ENCODE data around the gene CHDH.

CHDH gene

GRCh38 chr3:53803124-53803815, 42.9 kb downstream of the CHDH start:
- no peaks in the 10 kb centered on the region for H3K79me1 ChIP-seq (ENCODE audit: low read depth, low read length)
- no CpG with 5 or more reads among the region's 18 CpGs for WGBS, 2 donors (ENCODE audit: extremely low coverage in 2 of 2, insufficient read length in 2 of 2, insufficient replicate concordance in 1 of 2)
- peak overlapping the region; percentile 14 for H2AFZ ChIP-seq (ENCODE audit: low read length)
- H3K4me1 ChIP-seq (ENCODE audit: control insufficient read depth in 2 of 2, insufficient read depth in 1 of 2, low read depth in 1 of 2, low read length in 2 of 2), result peaks cover 16 to 22% of the 10 kb centered on the region in 2 donors
- H3K36me3 ChIP-seq (replicated peaks in 1 of 2; ENCODE audit: control insufficient read depth in 2 of 2, insufficient read depth in 2 of 2, low read length in 2 of 2), result no peaks in the 10 kb centered on the region
- peak overlapping the region; percentile 74 for H3K18ac ChIP-seq (ENCODE audit: low read length)
- H3K23ac ChIP-seq (ENCODE audit: low read depth, low read length, poor library complexity), result no peak overlapping the region
- H3K27me3 ChIP-seq (ENCODE audit: control insufficient read depth in 3 of 3, insufficient read depth in 3 of 3, low read depth in 1 of 3, low read length in 3 of 3), result no peaks in the 10 kb centered on the region
- no peak overlapping the region for H3K9ac ChIP-seq (ENCODE audit: low read depth, low read length, poor library complexity)
- H2BK15ac ChIP-seq (ENCODE audit: low read length), result peak overlapping the region; percentile 22
- H3K4me3 ChIP-seq (ENCODE audit: low read length in 2 of 2), result no peak overlapping the region
- H3K9me3 ChIP-seq (replicated peaks in 1 of 2; ENCODE audit: control insufficient read depth in 2 of 2, insufficient read depth in 1 of 2, low read depth in 1 of 2, low read length in 2 of 2), result peaks cover 0 to 1% of the 10 kb centered on the region in 2 donors
- H2BK12ac ChIP-seq (ENCODE audit: low read length), result no peak overlapping the region
- no peak overlapping the region for H3K4me2 ChIP-seq (ENCODE audit: insufficient read depth, low read length, poor library complexity, severe bottlenecking)
- no peak for DNase-seq (ENCODE audit: low spot score)
- H3K14ac ChIP-seq (ENCODE audit: low read length), result no peak overlapping the region
- H3K27ac ChIP-seq (replicated peaks; ENCODE audit: low read length), result no peak overlapping the region
- H4K8ac ChIP-seq (ENCODE audit: low read depth, low read length), result no peak overlapping the region
- peak overlapping the region; percentile 59 for H2AK5ac ChIP-seq (ENCODE audit: low read depth, low read length)
- peak overlapping the region; percentile 89 for H2BK5ac ChIP-seq (ENCODE audit: low read length)
- no peak overlapping the region for H4K91ac ChIP-seq (ENCODE audit: low read depth, low read length, poor library complexity)
- peak overlapping the region; percentile 47 for H2BK120ac ChIP-seq (ENCODE audit: low read depth, low read length)
- no peak overlapping the region for H3K4ac ChIP-seq (ENCODE audit: low read length)

GRCh38 chr3:53802256-53802880, 43.9 kb downstream of the CHDH start:
- no CpG with 5 or more reads among the region's 8 CpGs for WGBS, 2 donors (ENCODE audit: extremely low coverage in 2 of 2, insufficient read length in 2 of 2, insufficient replicate concordance in 1 of 2)
- Histone ChIP-seq H3K36me3 (replicated peaks in 1 of 2; ENCODE audit: control insufficient read depth in 2 of 2, insufficient read depth in 2 of 2, low read length in 2 of 2) (no peaks in the 10 kb centered on the region), H3K4me3 (ENCODE audit: low read length in 2 of 2) (no peak overlapping the region), H2AFZ (ENCODE audit: low read length) (no peak overlapping the region), H3K27ac (replicated peaks; ENCODE audit: low read length) (no peak overlapping the region), H3K27me3 (ENCODE audit: control insufficient read depth in 3 of 3, insufficient read depth in 3 of 3, low read depth in 1 of 3, low read length in 3 of 3) (no peaks in the 10 kb centered on the region), H3K9me3 (replicated peaks in 1 of 2; ENCODE audit: control insufficient read depth in 2 of 2, insufficient read depth in 1 of 2, low read depth in 1 of 2, low read length in 2 of 2) (peaks cover 0 to 1% of the 10 kb centered on the region in 2 donors), H3K4me1 (ENCODE audit: control insufficient read depth in 2 of 2, insufficient read depth in 1 of 2, low read depth in 1 of 2, low read length in 2 of 2) (peaks cover 16 to 22% of the 10 kb centered on the region in 2 donors), H3K18ac (ENCODE audit: low read length) (no peak overlapping the region), H3K9ac (ENCODE audit: low read depth, low read length, poor library complexity) (no peak overlapping the region), H2BK120ac (ENCODE audit: low read depth, low read length) (no peak overlapping the region), H3K4ac (ENCODE audit: low read length) (no peak overlapping the region), H4K8ac (ENCODE audit: low read depth, low read length) (no peak overlapping the region), H4K91ac (ENCODE audit: low read depth, low read length, poor library complexity) (no peak overlapping the region), H2BK12ac (ENCODE audit: low read length) (no peak overlapping the region), H3K4me2 (ENCODE audit: insufficient read depth, low read length, poor library complexity, severe bottlenecking) (no peak overlapping the region), H3K14ac (ENCODE audit: low read length) (no peak overlapping the region), H2BK5ac (ENCODE audit: low read length) (no peak overlapping the region), H3K79me1 (ENCODE audit: low read depth, low read length) (no peaks in the 10 kb centered on the region), H3K23ac (ENCODE audit: low read depth, low read length, poor library complexity) (no peak overlapping the region), H2BK15ac (ENCODE audit: low read length) (no peak overlapping the region), H2AK5ac (ENCODE audit: low read depth, low read length) (no peak overlapping the region)
- no peak for DNase-seq (ENCODE audit: low spot score)

- Histone ChIP-seq H3K14ac (ENCODE audit: low read length) (no peak overlapping the region), H4K8ac (ENCODE audit: low read depth, low read length) (no peak overlapping the region), H3K18ac (ENCODE audit: low read length) (no peak overlapping the region), H2BK5ac (ENCODE audit: low read length) (no peak overlapping the region), H2BK12ac (ENCODE audit: low read length) (no peak overlapping the region), H2BK120ac (ENCODE audit: low read depth, low read length) (no peak overlapping the region), H3K79me1 (ENCODE audit: low read depth, low read length) (no peaks in the 10 kb centered on the region), H3K36me3 (replicated peaks in 1 of 2; ENCODE audit: control insufficient read depth in 2 of 2, insufficient read depth in 2 of 2, low read length in 2 of 2) (no peaks in the 10 kb centered on the region), H3K4ac (ENCODE audit: low read length) (no peak overlapping the region), H3K23ac (ENCODE audit: low read depth, low read length, poor library complexity) (no peak overlapping the region), H3K9me3 (replicated peaks in 1 of 2; ENCODE audit: control insufficient read depth in 2 of 2, insufficient read depth in 1 of 2, low read depth in 1 of 2, low read length in 2 of 2) (no peaks in the 10 kb centered on the region), H3K27me3 (ENCODE audit: control insufficient read depth in 3 of 3, insufficient read depth in 3 of 3, low read depth in 1 of 3, low read length in 3 of 3) (no peaks in the 10 kb centered on the region), H2AK5ac (ENCODE audit: low read depth, low read length) (no peak overlapping the region), H3K9ac (ENCODE audit: low read depth, low read length, poor library complexity) (no peak overlapping the region), H3K4me3 (ENCODE audit: low read length in 2 of 2) (no peak overlapping the region), H3K4me2 (ENCODE audit: insufficient read depth, low read length, poor library complexity, severe bottlenecking) (no peak overlapping the region), H2AFZ (ENCODE audit: low read length) (no peak overlapping the region), H3K27ac (replicated peaks; ENCODE audit: low read length) (no peak overlapping the region), H3K4me1 (ENCODE audit: control insufficient read depth in 2 of 2, insufficient read depth in 1 of 2, low read depth in 1 of 2, low read length in 2 of 2) (peaks cover 16 to 20% of the 10 kb centered on the region in 2 donors), H2BK15ac (ENCODE audit: low read length) (no peak overlapping the region), H4K91ac (ENCODE audit: low read depth, low read length, poor library complexity) (no peak overlapping the region)
- DNase-seq (ENCODE audit: low spot score), result no peak
- WGBS, 2 donors (ENCODE audit: extremely low coverage in 2 of 2, insufficient read length in 2 of 2, insufficient replicate concordance in 1 of 2), result no CpG with 5 or more reads among the region's 9 CpGs
These were observed 44.9 kb downstream of the CHDH start for GRCh38 chr3:53801319-53801718.

- H3K4me2 ChIP-seq (ENCODE audit: insufficient read depth, low read length, poor library complexity, severe bottlenecking), result no peak overlapping the region
- no peak overlapping the region for H2BK12ac ChIP-seq (ENCODE audit: low read length)
- no peak overlapping the region for H2BK15ac ChIP-seq (ENCODE audit: low read length)
- no peaks in the 10 kb centered on the region for H3K9me3 ChIP-seq (replicated peaks in 1 of 2; ENCODE audit: control insufficient read depth in 2 of 2, insufficient read depth in 1 of 2, low read depth in 1 of 2, low read length in 2 of 2)
- no peak overlapping the region for H3K27ac ChIP-seq (replicated peaks; ENCODE audit: low read length)
- H4K8ac ChIP-seq (ENCODE audit: low read depth, low read length), result no peak overlapping the region
- DNase-seq (ENCODE audit: low spot score), result no peak
- no peaks in the 10 kb centered on the region for H3K79me1 ChIP-seq (ENCODE audit: low read depth, low read length)
- H3K4ac ChIP-seq (ENCODE audit: low read length), result no peak overlapping the region
- H2BK120ac ChIP-seq (ENCODE audit: low read depth, low read length), result no peak overlapping the region
- no peak overlapping the region for H2BK5ac ChIP-seq (ENCODE audit: low read length)
- H3K36me3 ChIP-seq (replicated peaks in 1 of 2; ENCODE audit: control insufficient read depth in 2 of 2, insufficient read depth in 2 of 2, low read length in 2 of 2), result no peaks in the 10 kb centered on the region
- WGBS, 2 donors (ENCODE audit: extremely low coverage in 2 of 2, insufficient read length in 2 of 2, insufficient replicate concordance in 1 of 2), result no CpG with 5 or more reads among the region's 16 CpGs
- no peak overlapping the region for H3K23ac ChIP-seq (ENCODE audit: low read depth, low read length, poor library complexity)
- H3K27me3 ChIP-seq (ENCODE audit: control insufficient read depth in 3 of 3, insufficient read depth in 3 of 3, low read depth in 1 of 3, low read length in 3 of 3), result no peaks in the 10 kb centered on the region
- no peak overlapping the region for H3K14ac ChIP-seq (ENCODE audit: low read length)
- H3K18ac ChIP-seq (ENCODE audit: low read length), result no peak overlapping the region
- H2AFZ ChIP-seq (ENCODE audit: low read length), result no peak overlapping the region
- no peak overlapping the region for H2AK5ac ChIP-seq (ENCODE audit: low read depth, low read length)
- no peak overlapping the region for H3K4me3 ChIP-seq (ENCODE audit: low read length in 2 of 2)
- H4K91ac ChIP-seq (ENCODE audit: low read depth, low read length, poor library complexity), result no peak overlapping the region
- H3K4me1 ChIP-seq (ENCODE audit: control insufficient read depth in 2 of 2, insufficient read depth in 1 of 2, low read depth in 1 of 2, low read length in 2 of 2), result peaks cover 22 to 25% of the 10 kb centered on the region in 2 donors
- H3K9ac ChIP-seq (ENCODE audit: low read depth, low read length, poor library complexity), result no peak overlapping the region
These were observed 45.9 kb downstream of the CHDH start for GRCh38 chr3:53800041-53800906.
